ENCODE data around the gene ZNF446.
A peak's percentile ranks its signal among the peaks of the same experiment; 100 is the strongest.
"Not testable (repeated sequence)": the region's sequence is repeated elsewhere in the genome, so short reads cannot be mapped to it uniquely, and the experiment has no call there.

The ZNF446 gene

DNA sequence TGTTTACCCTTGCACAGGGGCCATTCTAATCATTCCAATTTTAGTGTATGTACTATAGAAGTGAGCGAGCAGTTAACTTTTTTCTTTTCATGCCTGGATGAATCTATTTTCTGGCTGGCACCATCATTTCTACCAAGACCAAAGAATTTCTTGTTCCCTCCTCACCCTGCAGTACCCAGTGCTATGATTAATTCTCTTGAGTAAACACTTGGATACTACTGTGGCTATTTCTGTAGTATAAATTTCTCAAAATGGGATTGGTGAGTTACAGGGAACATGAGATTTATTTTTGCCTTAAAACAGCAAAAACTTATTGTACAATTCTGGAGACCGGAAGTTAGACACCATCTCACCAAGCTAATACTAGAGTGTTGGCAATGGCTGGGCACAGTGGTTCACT lies 7.6 kb downstream of the ZNF446 start:
- Histone ChIP-seq H2BK120ac (ENCODE audit: low read depth, low read length) (no peak overlapping the region), H3K4me3 (ENCODE audit: low read length) (no peak overlapping the region), H3K4me1 (ENCODE audit: control insufficient read depth, low read depth, low read length) (no peaks in the 10 kb centered on the region), H4K8ac (ENCODE audit: low read depth, low read length) (no peak overlapping the region), H3K4me2 (ENCODE audit: low read length) (no peak overlapping the region), H4K5ac (ENCODE audit: low read length) (no peak overlapping the region), H3K79me1 (ENCODE audit: low read length) (no peaks in the 10 kb centered on the region), H3K18ac (ENCODE audit: low read length) (no peak overlapping the region), H3K56ac (ENCODE audit: low read length) (no peak overlapping the region), H3K4ac (ENCODE audit: low read depth, low read length) (no peak overlapping the region), H3K27me3 (ENCODE audit: insufficient read depth, low read length, poor library complexity) (no peaks in the 10 kb centered on the region), H3K9ac (ENCODE audit: low read length) (no peak overlapping the region), H2BK5ac (ENCODE audit: low read length) (no peak overlapping the region), H3K36me3 (ENCODE audit: control insufficient read depth, insufficient read depth, low read length) (no peaks in the 10 kb centered on the region), H3K79me2 (ENCODE audit: control insufficient read depth, insufficient read depth, low read length) (no peaks in the 10 kb centered on the region), H2BK15ac (replicated peaks; ENCODE audit: low read depth) (no peak overlapping the region), H2AK5ac (ENCODE audit: low read length) (no peak overlapping the region), H3K23ac (ENCODE audit: low read length) (no peak overlapping the region), H3K27ac (ENCODE audit: low read depth, low read length) (no peak overlapping the region)
- DNase-seq: no peak
- no CpG with 5 or more reads among the region's 2 CpGs for WGBS (ENCODE audit: extremely low coverage, insufficient coverage, low lambda C conversion rate)

DNA sequence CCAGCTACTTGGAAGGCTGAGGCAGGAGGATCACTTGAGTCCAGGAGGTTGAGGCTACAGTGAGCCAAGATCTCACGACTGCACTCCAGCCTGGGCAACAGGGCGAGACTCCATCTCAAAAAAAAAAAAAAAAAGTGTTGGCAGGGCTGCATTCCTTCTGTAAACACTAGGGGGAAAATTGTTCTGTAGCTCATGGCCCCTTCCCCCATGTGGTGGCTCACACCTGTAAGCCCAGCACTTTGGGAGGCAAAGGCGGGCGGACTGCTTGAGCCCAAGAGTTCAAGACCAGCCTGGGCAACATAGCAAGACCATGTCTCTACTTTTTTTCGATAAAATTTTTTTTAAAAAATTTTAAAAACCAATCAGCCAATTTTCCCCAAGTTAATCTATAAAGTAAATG lies 8.2 kb downstream of the ZNF446 start:
- not testable (repeated sequence) for H2BK5ac ChIP-seq (ENCODE audit: low read length); H3K4me1 ChIP-seq (ENCODE audit: control insufficient read depth, low read depth, low read length); H3K23ac ChIP-seq (ENCODE audit: low read length); H3K4ac ChIP-seq (ENCODE audit: low read depth, low read length); H2BK15ac ChIP-seq (replicated peaks; ENCODE audit: low read depth); H3K9ac ChIP-seq (ENCODE audit: low read length); H3K27ac ChIP-seq (ENCODE audit: low read depth, low read length); H2AK5ac ChIP-seq (ENCODE audit: low read length); H3K79me2 ChIP-seq (ENCODE audit: control insufficient read depth, insufficient read depth, low read length); H3K79me1 ChIP-seq (ENCODE audit: low read length); H3K4me3 ChIP-seq (ENCODE audit: low read length); H3K18ac ChIP-seq (ENCODE audit: low read length); H3K27me3 ChIP-seq (ENCODE audit: insufficient read depth, low read length, poor library complexity); H4K8ac ChIP-seq (ENCODE audit: low read depth, low read length); H4K5ac ChIP-seq (ENCODE audit: low read length); H3K4me2 ChIP-seq (ENCODE audit: low read length); H3K56ac ChIP-seq (ENCODE audit: low read length); H2BK120ac ChIP-seq (ENCODE audit: low read depth, low read length); H3K36me3 ChIP-seq (ENCODE audit: control insufficient read depth, insufficient read depth, low read length)
- WGBS (ENCODE audit: extremely low coverage, insufficient coverage, low lambda C conversion rate): 100% methylated on average over 1 of the region's 5 CpGs
- peak; percentile 38 for DNase-seq

DNA sequence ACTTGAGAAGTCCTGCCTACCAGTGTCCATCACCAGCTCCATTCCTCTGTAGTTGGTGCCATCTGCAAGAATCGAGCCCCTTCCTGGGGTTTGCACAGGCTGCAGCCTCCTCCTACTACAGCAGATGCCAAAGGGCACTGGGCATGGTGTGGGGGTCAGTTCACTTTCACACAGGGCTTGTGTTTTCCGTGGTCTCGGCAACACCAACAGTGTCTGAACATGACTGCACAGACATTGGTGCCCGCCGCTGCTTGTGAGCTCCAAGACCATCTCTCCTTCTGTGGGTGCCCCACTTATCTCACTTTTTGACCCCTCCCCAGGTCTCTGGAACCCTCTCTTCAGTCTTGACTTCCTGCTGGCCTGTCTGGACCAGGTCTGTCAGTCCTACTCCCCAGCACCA lies 15.2 kb downstream of the ZNF446 start:
- Histone ChIP-seq H3K4me1 (ENCODE audit: control insufficient read depth, low read depth, low read length) (no peaks in the 10 kb centered on the region), H3K4me2 (ENCODE audit: low read length) (no peak overlapping the region), H4K5ac (ENCODE audit: low read length) (no peak overlapping the region), H2BK5ac (ENCODE audit: low read length) (no peak overlapping the region), H3K23ac (ENCODE audit: low read length) (no peak overlapping the region), H2BK120ac (ENCODE audit: low read depth, low read length) (no peak overlapping the region), H3K79me2 (ENCODE audit: control insufficient read depth, insufficient read depth, low read length) (no peaks in the 10 kb centered on the region), H3K79me1 (ENCODE audit: low read length) (no peaks in the 10 kb centered on the region), H3K36me3 (ENCODE audit: control insufficient read depth, insufficient read depth, low read length) (no peaks in the 10 kb centered on the region), H3K4me3 (ENCODE audit: low read length) (no peak overlapping the region), H3K4ac (ENCODE audit: low read depth, low read length) (no peak overlapping the region), H2BK15ac (replicated peaks; ENCODE audit: low read depth) (no peak overlapping the region), H3K27me3 (ENCODE audit: insufficient read depth, low read length, poor library complexity) (no peaks in the 10 kb centered on the region), H3K56ac (ENCODE audit: low read length) (no peak overlapping the region), H4K8ac (ENCODE audit: low read depth, low read length) (no peak overlapping the region), H3K27ac (ENCODE audit: low read depth, low read length) (no peak overlapping the region), H2AK5ac (ENCODE audit: low read length) (no peak overlapping the region), H3K18ac (ENCODE audit: low read length) (no peak overlapping the region), H3K9ac (ENCODE audit: low read length) (no peak overlapping the region)
- WGBS (ENCODE audit: extremely low coverage, insufficient coverage, low lambda C conversion rate): no CpG with 5 or more reads among the region's 5 CpGs
- DNase-seq: no peak

DNA sequence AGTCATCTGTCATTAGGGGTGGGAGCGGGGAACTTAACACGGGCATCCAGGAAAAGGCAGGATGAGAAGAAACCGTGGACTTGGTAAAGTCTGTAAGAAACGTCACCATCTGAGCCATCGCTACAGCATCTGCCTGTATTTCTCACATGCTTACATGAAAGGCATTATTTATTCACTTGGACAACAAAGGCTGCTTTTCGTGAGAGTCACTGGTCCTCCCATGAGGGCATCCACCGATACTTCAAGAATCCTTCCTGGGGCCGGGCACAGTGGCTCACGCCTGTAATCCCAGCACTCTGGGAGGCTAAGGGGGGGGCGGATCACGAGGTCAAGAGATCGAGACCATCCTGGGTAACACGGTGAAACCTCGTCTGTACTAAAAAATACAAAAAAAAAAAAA lies 16.1 kb downstream of the ZNF446 start:
- Histone ChIP-seq H3K56ac (ENCODE audit: low read length) (no peak overlapping the region), H2BK15ac (replicated peaks; ENCODE audit: low read depth) (no peak overlapping the region), H2AK5ac (ENCODE audit: low read length) (no peak overlapping the region), H2BK120ac (ENCODE audit: low read depth, low read length) (no peak overlapping the region), H3K27ac (ENCODE audit: low read depth, low read length) (no peak overlapping the region), H3K18ac (ENCODE audit: low read length) (no peak overlapping the region), H3K27me3 (ENCODE audit: insufficient read depth, low read length, poor library complexity) (no peaks in the 10 kb centered on the region), H3K79me2 (ENCODE audit: control insufficient read depth, insufficient read depth, low read length) (no peaks in the 10 kb centered on the region), H3K4me3 (ENCODE audit: low read length) (no peak overlapping the region), H3K4me1 (ENCODE audit: control insufficient read depth, low read depth, low read length) (no peaks in the 10 kb centered on the region), H3K79me1 (ENCODE audit: low read length) (no peaks in the 10 kb centered on the region), H3K9ac (ENCODE audit: low read length) (no peak overlapping the region), H4K5ac (ENCODE audit: low read length) (no peak overlapping the region), H2BK5ac (ENCODE audit: low read length) (no peak overlapping the region), H3K4me2 (ENCODE audit: low read length) (no peak overlapping the region), H3K23ac (ENCODE audit: low read length) (no peak overlapping the region), H3K36me3 (ENCODE audit: control insufficient read depth, insufficient read depth, low read length) (no peaks in the 10 kb centered on the region), H3K4ac (ENCODE audit: low read depth, low read length) (no peak overlapping the region), H4K8ac (ENCODE audit: low read depth, low read length) (no peak overlapping the region)
- WGBS (ENCODE audit: extremely low coverage, insufficient coverage, low lambda C conversion rate): no CpG with 5 or more reads among the region's 14 CpGs
- no peak for DNase-seq

DNA sequence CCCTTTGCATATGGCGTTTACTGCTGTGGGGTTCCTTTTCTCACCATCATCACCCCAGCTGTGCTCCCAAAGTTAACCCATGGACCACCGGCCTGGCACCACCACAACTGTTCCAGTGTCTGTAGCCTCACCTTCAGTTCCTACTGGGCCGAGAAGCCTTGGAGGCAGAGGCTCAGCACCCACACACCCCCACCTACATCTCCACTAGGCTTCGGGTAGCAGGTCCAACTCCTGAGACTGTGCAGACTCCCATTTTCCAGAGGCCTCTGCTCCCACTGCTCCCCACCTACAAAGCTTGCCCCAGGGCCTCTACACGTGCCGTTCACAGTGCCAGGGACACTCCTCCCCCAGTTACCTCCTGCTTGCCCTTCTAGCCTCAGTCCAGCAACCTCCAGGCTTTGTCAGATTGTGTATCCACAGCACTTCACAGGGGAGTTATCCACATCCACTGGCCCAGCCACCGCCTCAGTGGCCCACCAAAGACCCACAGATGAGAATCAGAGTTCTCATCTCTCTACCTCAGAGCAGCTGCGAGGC lies 21.6 kb downstream of the ZNF446 start:
- Histone ChIP-seq H3K4me1 (ENCODE audit: control insufficient read depth, low read depth, low read length) (no peaks in the 10 kb centered on the region), H2AK5ac (ENCODE audit: low read length) (no peak overlapping the region), H2BK15ac (replicated peaks; ENCODE audit: low read depth) (no peak overlapping the region), H2BK120ac (ENCODE audit: low read depth, low read length) (no peak overlapping the region), H4K8ac (ENCODE audit: low read depth, low read length) (no peak overlapping the region), H3K36me3 (ENCODE audit: control insufficient read depth, insufficient read depth, low read length) (no peaks in the 10 kb centered on the region), H3K4me3 (ENCODE audit: low read length) (no peak overlapping the region), H3K4ac (ENCODE audit: low read depth, low read length) (no peak overlapping the region), H3K23ac (ENCODE audit: low read length) (no peak overlapping the region), H3K27ac (ENCODE audit: low read depth, low read length) (no peak overlapping the region), H3K18ac (ENCODE audit: low read length) (no peak overlapping the region), H3K9ac (ENCODE audit: low read length) (no peak overlapping the region), H3K27me3 (ENCODE audit: insufficient read depth, low read length, poor library complexity) (no peaks in the 10 kb centered on the region), H4K5ac (ENCODE audit: low read length) (no peak overlapping the region), H3K79me2 (ENCODE audit: control insufficient read depth, insufficient read depth, low read length) (no peaks in the 10 kb centered on the region), H3K4me2 (ENCODE audit: low read length) (no peak overlapping the region), H3K56ac (ENCODE audit: low read length) (no peak overlapping the region), H3K79me1 (ENCODE audit: low read length) (peaks cover 4% of the 10 kb centered on the region), H2BK5ac (ENCODE audit: low read length) (no peak overlapping the region)
- no CpG with 5 or more reads among the region's 8 CpGs for WGBS (ENCODE audit: extremely low coverage, insufficient coverage, low lambda C conversion rate)
- no peak for DNase-seq

DNA sequence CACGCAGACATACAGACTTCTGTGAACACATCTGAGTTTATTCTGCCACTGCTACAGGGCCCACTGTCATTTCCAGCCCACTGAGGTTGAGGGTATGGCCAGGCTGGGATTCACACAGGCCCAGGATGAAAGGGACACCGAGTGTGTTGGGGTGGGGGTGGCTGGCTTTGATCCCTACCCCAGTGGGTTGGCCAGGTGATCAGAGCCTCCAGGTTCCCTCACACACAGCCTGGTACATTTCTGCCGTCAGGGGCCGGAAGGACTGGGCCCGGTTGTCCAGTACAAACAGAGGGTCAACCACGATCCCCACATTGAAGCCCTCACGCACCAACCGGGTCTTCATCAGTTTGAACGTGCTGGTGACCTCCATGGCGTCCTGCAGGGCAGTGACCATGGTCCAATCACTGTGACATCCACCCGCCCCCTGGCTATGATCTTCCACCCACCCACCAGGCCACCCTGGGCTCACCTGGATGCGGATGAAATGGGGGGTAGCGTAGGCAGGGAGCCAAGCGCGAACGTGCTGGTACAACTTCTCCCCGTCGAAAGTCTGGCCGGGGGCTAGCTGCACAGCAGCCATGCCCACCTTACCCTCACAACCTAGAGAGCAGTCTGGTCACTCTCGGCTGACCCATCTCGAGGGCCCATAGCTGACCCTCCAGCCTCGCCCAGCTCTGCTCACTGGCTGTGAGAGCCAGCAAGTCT lies 22.3 kb downstream of the ZNF446 start:
- Histone ChIP-seq H2AK5ac (ENCODE audit: low read length) (peak overlapping the region; percentile 10), H4K5ac (ENCODE audit: low read length) (no peak overlapping the region), H2BK5ac (ENCODE audit: low read length) (no peak overlapping the region), H3K36me3 (ENCODE audit: control insufficient read depth, insufficient read depth, low read length) (no peaks in the 10 kb centered on the region), H3K79me2 (ENCODE audit: control insufficient read depth, insufficient read depth, low read length) (no peaks in the 10 kb centered on the region), H4K8ac (ENCODE audit: low read depth, low read length) (no peak overlapping the region), H3K9ac (ENCODE audit: low read length) (peak overlapping the region; percentile 78), H3K4me2 (ENCODE audit: low read length) (peak overlapping the region; percentile 99), H2BK120ac (ENCODE audit: low read depth, low read length) (no peak overlapping the region), H3K23ac (ENCODE audit: low read length) (no peak overlapping the region), H3K4ac (ENCODE audit: low read depth, low read length) (no peak overlapping the region), H3K27me3 (ENCODE audit: insufficient read depth, low read length, poor library complexity) (no peaks in the 10 kb centered on the region), H3K4me3 (ENCODE audit: low read length) (peak overlapping the region; percentile 86), H3K56ac (ENCODE audit: low read length) (peak overlapping the region; percentile 96), H2BK15ac (replicated peaks; ENCODE audit: low read depth) (no peak overlapping the region), H3K18ac (ENCODE audit: low read length) (no peak overlapping the region), H3K79me1 (ENCODE audit: low read length) (peaks cover 4% of the 10 kb centered on the region), H3K4me1 (ENCODE audit: control insufficient read depth, low read depth, low read length) (no peaks in the 10 kb centered on the region), H3K27ac (ENCODE audit: low read depth, low read length) (no peak overlapping the region)
- DNase-seq: no peak
- WGBS (ENCODE audit: extremely low coverage, insufficient coverage, low lambda C conversion rate): no CpG with 5 or more reads among the region's 22 CpGs

All from mesendoderm (in vitro differentiated cells).